GM18909 (cell line): ENCODE measurements around the gene LHPP.

ENCODE experiments used
- ATAC-seq: cut with Tn5 transposase; IDR thresholded peaks from one replicate; pipeline ENCODE4 v1.9.1; 2021; ENCODE audit warnings: mild to moderate bottlenecking; ENCODE audit not compliant: unreplicated experiment, poor library complexity

The LHPP gene

DNA sequence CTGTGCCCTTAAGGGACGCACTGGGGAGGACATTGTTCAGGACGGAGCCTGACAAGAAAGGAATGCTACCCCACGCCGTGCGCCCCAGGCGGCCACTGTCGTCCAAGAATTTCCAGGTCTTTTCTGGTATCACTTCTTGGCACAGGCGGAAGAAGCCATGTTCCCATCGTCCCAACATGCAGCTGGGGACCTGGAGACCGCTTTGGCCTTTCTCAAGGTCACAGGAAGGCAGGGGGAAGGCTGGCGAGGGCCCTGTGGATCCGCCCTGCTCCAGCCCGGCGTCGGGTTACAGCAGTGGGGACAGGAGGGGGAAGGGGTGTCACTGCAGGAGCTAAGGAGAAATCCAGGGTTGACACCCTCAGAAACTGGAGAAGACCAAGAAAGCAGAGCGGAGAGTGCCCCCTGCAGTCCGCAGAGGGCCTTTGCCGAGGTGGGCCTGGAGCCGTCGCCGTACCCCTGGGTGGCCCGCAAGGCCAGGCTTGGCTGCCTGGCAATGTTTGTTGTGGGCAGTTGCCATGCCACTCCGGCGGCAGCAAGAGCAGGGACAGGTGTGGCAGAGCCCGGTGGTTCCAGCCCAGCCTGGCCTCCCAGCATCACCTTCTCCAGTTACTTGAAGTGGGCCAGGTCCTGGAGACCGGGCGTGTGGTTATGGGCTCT lies 104.1 kb downstream of the LHPP start:
- no peak for ATAC-seq

DNA sequence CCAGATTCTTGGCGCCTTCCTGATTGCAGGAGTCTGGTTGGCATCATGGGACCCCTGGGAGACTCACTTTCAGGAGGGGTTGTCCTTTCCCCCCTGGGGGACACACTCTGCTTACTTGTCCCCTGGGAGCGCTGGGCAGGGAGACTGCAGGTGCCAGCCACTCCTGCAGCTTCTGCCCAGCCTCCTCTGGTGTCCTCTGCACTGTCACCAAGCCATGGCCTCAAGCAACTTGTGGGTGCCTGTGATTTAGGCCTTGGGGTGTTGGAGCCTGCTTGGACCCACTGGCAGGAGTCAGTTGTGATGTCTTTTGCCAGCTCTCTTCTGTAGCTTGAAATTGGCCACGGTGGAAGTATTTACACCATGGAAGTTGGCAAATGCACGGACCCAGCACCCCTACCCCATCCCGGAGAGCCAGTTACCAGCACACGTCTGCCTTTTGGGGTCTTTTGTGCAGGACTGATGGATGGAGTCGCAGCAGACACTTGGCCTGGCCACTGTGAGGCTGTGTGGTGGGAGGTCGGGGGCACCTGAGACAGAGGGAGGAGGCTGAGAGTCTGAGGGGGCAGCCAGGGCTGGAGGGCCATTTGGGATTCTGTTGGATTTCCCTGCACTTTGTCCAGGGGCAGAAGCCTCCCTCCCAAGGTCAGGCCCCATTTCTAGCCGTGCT lies 104.7 kb downstream of the LHPP start:
- ATAC-seq = no peak

DNA sequence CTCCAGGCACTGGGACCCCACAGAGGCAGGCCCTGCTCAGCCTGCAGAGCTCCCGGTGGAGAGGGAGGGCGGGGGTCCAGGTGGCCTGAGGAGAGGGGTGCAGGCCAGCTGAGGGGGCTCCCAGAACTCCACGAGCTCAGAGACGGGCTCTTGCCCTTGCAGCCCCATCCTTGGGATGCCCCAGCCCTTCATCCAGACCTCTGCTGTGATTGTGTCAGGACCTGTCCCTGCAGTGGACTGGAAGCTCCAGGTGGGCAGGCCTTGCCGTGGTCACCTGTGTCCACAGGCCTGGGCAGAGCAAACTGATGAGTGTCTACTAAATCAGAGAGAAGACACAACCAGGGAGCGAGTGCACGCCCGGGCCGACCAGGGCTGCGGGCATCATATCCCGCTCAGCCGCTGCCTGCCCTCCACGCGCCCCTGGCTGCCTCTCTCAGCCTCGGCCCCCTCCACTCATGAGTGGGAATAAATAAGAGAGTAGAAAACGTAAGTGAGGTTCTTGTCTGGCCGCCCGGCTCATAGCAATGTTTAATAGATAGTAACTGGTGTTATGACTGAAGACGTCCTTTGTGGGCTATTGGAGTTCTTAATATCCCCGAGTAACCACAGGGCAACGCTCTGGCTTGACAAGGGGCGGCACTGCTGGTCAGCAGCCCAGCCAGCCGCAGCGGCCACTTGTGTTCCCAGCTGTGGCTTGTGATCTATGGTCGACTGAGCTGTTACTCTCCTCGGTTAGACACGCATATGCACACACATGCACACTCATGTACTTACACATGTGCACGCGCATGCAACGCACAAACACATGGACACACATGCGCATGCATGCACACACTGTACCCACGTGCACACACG lies 105.6 kb downstream of the LHPP start:
- ATAC-seq = no peak

DNA sequence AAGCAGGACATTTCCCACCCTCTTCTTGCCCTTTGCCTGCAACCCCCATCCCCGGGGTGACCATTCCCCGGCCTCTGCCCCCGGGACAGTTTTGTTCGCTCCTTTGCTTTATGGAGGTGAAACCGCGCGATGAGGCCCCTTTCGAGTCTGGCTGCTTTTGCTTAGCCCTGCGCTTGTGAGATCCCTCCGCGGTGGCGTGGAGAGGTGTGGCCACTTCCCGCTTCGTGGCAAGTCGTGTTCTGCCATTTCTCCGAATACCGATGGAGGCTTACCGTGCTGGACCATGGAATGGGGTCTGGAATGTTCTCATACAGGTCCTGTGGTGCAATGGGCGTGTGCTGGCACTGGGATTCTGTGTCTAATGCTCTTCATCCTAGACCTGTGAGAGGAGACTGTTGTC lies 106.7 kb downstream of the LHPP start:
- no peak for ATAC-seq

DNA sequence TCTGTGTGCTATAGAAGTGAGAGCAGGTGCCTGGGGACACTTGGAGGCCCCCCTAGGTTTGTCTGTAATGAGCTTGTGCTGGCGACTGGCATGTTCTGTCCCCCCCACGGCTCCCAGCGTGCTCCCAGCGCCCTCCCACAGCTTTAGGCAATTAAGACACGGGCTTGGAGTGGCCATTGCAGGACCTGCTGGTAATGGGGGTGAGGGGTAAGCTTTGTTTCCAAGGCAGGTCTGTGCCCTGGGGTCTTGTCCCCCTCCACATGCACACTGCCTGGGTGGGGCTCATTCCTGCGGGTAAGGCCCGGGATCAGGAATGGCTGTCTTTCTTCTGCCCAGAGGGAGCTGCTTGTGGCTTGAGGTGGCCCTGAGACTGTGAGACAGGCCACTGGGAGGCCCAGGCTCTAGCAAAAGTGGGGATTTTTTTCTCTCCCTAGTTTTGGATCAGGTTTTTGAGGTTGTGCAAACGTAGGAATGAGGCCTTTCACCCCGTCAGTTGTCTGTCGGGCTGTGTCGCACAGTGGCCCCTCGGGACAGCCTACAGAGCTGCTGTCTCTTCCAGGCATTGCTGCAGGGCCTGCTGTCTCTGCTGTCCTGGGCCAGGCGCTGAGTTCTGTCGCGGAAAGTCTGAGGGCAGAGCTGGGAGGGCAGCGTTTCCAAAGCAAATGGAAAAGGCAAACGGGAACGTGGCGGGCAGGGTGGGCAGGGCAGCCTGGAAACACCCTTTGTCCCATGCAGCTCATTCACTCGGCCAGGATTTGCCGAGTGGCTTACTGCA lies 107.4 kb downstream of the LHPP start:
- no peak for ATAC-seq

DNA sequence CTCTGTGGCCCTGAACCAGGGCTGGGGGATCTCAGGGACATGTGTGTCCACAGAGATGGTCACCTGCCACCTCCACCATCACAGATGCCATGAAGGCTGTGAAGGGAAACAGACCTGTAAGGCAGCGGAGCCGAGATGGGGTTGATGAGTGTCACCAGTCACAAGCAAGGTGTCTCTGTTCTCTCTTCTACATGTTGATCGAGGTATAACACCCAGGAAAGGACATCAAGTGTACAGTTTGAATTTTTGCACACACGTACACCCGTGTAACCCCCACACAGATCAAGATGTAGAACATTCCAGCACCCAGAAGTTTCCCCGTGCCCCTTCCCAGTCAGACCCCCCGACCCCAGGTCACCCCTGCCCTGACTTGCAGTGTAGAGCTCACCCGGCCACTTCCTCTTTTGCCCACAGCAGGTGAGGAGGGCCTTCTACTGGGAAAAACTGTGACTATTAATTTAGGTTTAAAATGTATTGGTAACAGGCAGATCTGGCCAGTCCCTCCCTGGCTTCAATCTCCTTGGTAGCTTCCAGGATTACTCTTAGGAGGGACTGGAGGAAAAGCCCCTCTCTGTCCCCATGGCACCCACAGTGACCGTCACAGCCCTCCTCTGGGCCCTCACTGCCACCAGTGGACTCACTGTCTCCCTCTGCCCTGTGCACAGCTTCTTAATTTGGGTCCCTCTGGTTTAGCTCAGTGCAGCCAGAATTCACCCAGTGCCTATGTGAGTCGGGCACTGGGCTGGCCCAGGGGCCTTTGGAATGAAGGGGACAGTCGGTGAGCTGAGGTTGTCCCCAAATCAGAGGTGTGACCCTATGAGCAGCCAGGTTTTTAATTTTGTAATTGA lies 108.2 kb downstream of the LHPP start:
- no peak for ATAC-seq

DNA sequence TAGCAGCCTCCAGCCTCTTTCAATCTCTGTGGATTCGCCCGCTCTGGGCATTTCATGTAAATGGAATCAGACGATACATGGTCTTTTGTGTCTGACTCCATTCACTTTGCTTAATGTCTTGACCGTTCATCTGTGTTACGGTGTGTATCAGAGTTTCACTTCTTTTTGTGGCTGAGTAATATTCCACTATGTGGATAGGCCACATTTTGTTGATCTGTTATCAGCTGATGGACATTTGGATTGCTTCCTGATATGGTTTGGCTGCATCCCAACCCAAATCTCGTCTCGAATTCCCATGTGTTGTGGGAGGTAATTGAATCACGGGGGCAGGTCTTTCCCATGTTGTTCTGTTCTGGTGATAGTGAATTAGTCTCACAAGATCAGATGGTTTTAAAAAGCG lies 109.0 kb downstream of the LHPP start:
- ATAC-seq = no peak

DNA sequence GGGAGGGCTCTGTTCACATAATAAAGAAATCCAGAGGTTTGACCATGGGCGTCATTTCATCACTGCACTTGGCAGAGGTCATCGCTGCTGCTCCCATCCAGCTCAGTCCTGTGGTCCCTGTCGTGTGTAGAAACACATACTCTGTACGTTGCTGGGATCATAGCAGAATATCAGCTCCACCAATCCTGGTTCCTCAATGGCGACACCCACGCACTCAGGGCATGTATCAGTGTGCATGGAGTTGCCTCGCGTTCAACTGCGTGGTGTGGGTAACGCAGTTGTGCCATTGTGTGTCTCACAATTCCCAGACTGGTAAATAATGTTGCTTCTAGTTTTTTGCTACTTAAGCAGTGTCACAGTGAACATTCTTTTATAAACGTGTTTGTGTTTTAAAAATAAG lies 111.1 kb downstream of the LHPP start:
- ATAC-seq = no peak

DNA sequence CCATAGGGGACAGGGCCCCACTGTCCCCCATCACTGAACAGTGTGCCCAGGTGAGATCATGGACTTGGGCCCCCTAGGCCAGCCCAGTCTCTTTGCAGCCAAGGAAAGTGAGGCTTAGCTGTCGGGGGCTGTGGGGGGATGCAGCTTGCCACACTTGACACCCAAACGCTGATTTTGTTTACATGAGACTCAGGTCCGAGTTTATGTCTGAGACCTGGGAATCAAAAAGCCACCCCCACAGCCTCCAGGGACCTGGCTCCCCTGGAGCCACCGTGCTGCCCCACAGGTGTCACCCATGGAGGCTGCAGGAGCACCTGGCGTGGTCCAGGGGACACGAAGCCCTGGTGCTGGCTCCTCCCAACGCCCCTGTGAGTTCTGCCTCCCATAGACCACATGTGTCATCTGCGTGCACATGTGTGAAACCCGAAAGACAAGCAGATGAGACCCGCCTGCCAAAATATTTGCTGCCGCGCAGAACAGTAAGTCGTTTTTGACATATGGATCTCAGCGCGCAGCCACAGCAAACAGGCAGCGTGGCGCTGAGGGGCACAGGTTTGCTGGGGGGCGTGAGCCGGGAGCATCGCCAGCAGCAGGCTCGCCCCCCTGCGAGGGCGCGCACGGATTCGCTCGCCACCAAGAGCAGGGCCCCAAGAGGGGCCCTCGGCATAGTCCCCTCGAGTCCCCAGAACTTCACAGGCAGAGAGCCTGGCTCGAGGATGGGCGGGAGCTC lies 112.3 kb downstream of the LHPP start:
- ATAC-seq = no peak

DNA sequence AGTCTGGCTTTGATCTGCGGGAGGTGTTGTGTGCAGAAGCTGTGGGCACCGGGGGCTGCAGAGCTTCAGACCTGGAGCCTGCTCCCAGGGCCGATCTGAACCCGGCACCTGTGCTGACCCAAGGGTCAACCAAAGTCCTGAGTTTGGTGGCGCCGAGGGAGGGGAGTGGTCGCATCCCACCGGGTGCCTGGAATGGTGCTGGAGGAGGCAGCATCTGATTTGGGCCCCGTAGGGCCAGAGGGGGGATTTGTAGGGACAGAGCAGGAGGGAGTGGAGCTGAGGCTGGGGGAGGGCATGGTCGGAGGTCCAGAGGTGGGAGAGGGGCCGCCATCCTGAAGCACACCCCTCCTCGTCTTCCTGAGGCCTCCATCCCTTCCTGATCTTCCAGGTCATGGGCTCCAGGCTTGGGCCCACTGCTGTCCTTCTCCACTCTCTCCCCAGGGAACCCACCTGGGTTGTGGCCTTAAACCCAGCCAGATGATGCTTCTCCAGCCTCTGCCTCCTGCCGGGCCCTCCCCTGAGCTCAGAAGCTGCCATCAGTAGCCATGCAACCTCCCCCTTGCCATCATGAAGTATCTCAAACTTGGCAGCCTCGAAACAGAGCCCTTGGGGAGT lies 112.9 kb downstream of the LHPP start:
- ATAC-seq = no peak

DNA sequence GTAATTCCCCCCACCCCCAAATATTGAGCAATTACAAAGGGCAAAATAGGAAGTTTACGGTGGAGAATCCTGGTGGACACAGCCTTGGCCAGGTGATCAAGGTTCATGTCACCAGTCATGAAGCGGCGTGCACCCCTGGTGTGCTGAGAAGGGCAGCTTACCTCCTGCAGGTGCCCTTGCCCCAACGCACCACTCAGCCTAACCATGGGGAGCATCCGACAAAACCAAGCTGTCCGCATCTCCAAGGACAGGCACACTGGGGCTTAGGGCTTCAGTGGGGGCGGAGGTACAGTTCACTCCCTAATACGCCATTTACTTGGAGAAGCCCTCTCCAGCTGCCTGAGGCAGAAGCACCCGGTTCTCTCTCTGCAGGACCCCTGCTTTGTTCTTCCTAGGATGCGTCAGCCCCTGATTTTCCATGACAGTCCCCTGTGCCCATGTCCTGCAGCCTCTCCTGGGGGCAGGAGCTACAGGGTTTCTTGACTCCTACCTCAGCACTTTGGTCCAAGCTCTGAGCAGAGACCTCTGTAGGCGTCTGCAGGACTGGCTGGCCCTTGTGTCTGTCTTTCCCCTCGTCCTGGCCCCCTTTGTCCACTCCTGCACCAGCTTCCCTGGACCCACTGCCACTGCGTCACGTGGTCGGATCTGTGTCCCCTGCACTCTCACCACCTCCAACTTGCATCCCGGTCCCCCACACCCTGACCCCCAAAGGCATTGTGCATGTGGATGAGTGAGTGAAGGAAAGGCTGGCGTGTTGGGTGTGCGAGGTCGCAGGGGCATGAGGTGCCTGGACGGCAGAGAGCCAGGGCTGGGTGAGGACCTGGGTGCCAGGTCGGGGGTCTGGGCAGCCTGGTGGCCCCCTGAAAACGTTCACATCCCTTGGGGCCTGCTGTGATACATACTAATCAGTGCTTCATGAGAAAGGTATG lies 113.7 kb downstream of the LHPP start:
- no peak for ATAC-seq

DNA sequence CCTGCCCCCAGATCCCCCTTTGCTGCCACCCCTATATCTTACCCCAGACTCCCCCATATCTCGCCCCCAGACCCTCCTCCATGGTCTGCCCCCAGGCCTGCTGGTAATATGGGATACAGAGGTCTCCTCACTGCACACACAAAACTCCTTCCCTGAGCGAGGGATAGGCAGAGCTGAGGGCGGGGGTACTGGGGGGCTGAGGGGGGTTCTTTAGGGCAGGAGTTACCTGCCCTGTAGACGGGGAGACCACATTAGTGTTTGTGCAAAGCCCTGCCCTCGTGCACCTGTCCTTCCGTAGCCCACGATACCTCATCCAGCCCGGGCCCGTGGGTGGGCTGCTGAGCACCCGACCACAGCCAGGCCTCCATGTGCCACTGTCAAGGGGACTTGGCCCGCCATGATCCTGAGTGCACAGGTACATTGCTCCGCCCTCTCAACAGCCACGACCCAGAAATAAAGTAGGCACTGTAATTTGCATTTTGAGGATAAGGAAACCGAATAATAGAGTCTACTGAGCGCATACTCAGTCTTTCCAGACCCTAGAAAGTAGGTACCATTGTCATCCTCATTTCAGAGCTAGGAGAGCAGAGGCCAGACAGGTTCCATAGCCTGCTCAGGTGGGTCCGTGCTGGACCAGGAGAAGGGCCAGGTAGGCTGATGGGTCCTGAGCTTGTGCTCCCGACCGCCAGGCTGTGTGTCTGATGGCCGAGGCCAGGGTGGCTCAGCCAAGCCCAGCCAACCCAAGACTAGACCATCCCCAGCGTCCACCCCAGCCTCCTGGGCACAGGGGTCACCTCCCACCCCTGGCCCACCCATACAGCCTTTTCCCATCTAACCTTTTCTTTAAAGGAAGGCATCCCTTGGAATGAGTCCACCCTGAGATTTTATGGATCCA lies 115.2 kb downstream of the LHPP start:
- ATAC-seq = no peak

DNA sequence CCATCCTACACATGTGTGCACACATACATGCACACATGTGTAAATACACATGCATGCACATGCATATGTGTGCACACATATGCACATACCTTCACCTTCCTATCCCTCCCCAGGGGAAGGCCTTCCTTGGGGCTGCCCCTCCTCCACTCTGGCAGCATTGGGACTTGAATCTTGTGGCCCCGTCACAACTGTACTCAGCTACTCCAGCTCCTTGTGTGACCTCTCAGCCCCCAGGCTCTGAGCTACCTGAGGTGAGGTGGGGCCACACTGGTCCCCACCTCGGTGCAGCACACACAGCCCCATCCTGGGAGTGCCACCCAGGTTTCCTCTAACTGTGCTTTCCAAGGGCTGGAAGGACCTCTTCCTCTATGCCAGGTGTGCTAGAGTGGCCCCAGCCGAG lies 116.0 kb downstream of the LHPP start:
- ATAC-seq = no peak

DNA sequence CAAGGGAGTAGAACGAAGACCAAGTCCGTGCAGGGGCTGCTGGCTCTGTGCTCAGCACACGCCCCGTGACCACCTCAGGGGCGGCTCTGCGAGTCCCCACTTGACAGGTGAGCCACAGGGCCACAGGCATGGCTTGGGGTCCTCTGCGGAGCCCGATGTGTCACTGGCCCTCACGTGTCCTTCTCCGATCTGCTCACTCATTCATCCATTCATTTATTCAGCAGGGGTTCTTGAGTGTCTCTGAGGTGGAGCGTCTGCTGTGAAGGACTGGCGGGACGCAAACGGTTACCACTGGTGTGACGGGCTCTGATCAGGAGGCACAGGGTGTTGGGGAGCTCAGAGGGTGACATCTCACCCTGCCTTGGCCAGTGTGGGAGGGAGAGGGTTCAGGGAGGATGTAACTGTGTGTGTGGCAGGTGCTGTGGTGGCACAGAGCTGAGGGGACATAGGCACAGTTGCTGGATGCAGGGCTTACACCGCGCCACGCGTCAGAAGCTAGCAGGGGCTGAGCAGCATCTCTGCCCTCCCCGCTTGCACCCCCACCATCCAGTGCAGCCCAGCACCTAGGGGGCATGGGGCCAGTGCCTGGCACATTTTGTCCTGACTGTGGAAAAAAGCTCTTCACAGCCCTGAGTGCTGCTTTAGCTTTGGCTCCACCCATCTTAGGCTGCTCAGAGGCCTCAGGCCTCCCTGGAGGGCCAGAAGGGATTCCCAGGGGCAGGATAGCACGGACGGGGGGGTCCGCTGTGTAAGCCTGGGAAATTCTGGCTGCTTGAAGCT lies 116.8 kb downstream of the LHPP start:
- no peak for ATAC-seq

DNA sequence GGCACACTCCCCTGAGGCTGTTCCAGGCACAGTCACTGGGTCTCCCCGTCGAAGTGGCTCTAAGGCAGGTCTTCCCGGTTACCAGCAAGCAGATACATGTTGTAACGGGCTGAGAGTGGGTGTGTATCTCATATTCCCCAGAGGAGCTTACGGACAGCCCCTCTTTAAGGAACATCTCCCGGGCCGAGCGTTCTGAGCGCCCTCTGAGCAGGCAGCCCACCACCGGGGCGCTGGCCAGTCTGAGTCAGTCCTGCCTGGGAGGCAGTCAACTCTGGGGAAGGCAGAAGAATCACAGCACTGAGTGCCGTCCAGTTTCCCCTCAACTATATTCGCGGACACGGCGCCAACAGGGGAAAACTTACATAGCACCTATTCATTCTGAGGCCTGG lies 117.4 kb downstream of the LHPP start:
- no peak for ATAC-seq

DNA sequence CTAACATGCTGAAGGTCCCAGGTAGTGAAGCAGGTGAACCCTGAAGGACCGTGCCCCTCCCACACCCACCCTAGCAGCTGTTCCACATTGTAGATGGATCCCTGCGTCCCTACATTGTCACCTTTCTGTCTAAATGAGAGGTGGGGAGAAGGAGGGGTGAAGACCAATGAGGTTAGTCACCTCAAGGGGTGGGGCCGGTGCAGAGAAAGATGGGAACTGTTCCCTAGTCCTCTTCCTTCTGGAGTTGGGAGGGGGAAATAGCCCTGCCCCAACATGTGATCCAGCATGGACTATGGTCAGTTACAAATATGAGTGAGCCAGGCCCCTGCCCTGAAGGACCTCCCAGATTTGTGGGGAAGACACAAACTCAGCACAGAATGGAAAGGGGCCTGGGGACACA lies 124.5 kb downstream of the LHPP start:
- no peak for ATAC-seq
